Measurements from ENCODE around the gene CCDC126. TPM values are rescaled to one million over a fixed set of nuclear protein-coding genes. Genes with fewer than 3 reads are reported as not detected.

Gene CCDC126
- total and polyA plus RNA-seq, 9 of the 15 experiments (the other 6 are each of a cell fraction or from before 2014, with no cell fraction given): 3.0 to 16.2 (median 5.2) TPM

GRCh38 chr7:23597094-23598091, at the start of gene CCDC126 (continued):
- TF ChIP-seq SFPQ (IDR thresholded peaks at IDR 0.05; ENCODE audit: low read depth, low read length): no peak
- TF ChIP-seq MIER1 (IDR thresholded peaks at IDR 0.05; ENCODE audit: low read depth): no peak
- no peak for TF ChIP-seq ZNF518B (CRISPR knock-in tag; IDR thresholded peaks at IDR 0.05)
- TF ChIP-seq NR2C1 (IDR thresholded peaks at IDR 0.05): no peak
- TF ChIP-seq NR2C1 (tag; IDR thresholded peaks at IDR 0.05): peak; percentile 64; the same call in 1 of the 2 replicates
- no peak for TF ChIP-seq CTCFL (IDR thresholded peaks at IDR 0.05; ENCODE audit: borderline replicate concordance, insufficient read depth, low read depth, low read length, poor library complexity, severe bottlenecking)
- TF ChIP-seq YBX1 (IDR thresholded peaks at IDR 0.05): no peak
- peak; percentile 35; the same call in 1 of the 2 replicates for TF ChIP-seq LCOR (CRISPR knock-in tag; IDR thresholded peaks at IDR 0.05)
- no peak for TF ChIP-seq ETS2 (tag; IDR thresholded peaks at IDR 0.05; ENCODE audit: borderline replicate concordance, poor library complexity, severe bottlenecking)
- peak; percentile 64 for TF ChIP-seq SOX6 (IDR thresholded peaks at IDR 0.05)
- no peak for TF ChIP-seq RERE (CRISPR knock-in tag; IDR thresholded peaks at IDR 0.05; ENCODE audit: borderline replicate concordance)
- no peak; the same call in 1 of the 2 replicates for TF ChIP-seq ZNF253 (CRISPR knock-in tag; conservative IDR thresholded peaks at IDR 0.05)
